GM19240 (cell line): ENCODE data around the gene C1QL1.

Experiments used
- DNase-seq: peaks from one replicate; pipeline ENCODE4 v3.0.0; 2011; ENCODE audit warnings: low spot score; ENCODE audit not compliant: insufficient read length

C1QL1 gene

GRCh38 chr17:44915862-44916780 is 52.0 kb downstream of the C1QL1 start:
- DNase-seq: no peak

- no peak for DNase-seq
These were observed 52.8 kb downstream of the C1QL1 start, which contains the start of gene GFAP for GRCh38 chr17:44915321-44915726. Gene GFAP (minus strand): TSS chr17:44915500. CDS start chr17:44915486, 14 bp downstream.

GRCh38 chr17:44914698-44915271 is 53.3 kb downstream of the C1QL1 start:
- DNase-seq: no peak

GRCh38 chr17:44914148-44914547 is 54.0 kb downstream of the C1QL1 start:
- no peak for DNase-seq

- no peak for DNase-seq
These were observed 54.4 kb downstream of the C1QL1 start for GRCh38 chr17:44913676-44914075.

GRCh38 chr17:44912763-44913544 is 55.1 kb downstream of the C1QL1 start:
- DNase-seq: no peak

GRCh38 chr17:44911133-44912001 is 56.7 kb downstream of the C1QL1 start:
- no peak for DNase-seq

GRCh38 chr17:44910231-44911106 is 57.6 kb downstream of the C1QL1 start:
- DNase-seq: no peak
